Activated CD4-positive, CD25-positive, alpha-beta regulatory T cell treated with anti-CD3 and anti-CD28 coated beads, Interleukin-2, amount 50 U/mL, for 72 hours (primary cell): ENCODE data around the gene PRXL2C.

Experiments
- DNase-seq: peaks from one replicate; pipeline ENCODE4 v3.0.0; 2021

PRXL2C gene

DNA sequence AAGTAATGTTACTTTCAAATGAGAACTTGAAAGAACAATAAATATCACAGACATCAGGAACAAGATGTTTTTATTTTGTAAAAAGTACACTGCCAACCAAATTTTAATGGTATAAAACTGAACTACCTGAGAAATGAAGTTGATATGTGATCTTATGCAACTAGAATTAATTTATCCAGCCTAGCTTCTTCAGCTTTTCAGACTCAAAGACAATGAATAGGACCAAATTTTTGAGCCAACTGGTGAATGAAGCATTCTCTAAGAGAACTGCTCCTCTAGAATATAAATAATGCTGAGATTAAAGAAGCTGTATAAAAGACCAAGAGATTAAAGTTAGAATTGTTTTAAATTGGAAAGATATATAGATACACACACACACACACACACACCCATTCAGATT is 45.4 kb downstream of the PRXL2C start:
- DNase-seq, result no peak

GRCh38 chr9:96607971-96608370 is 47.1 kb downstream of the PRXL2C start:
- DNase-seq, result no peak

GRCh38 chr9:96605328-96605727 is 49.8 kb downstream of the PRXL2C start:
- DNase-seq, result no peak

- no peak for DNase-seq
Observed at GRCh38 chr9:96604004-96604319, 51.2 kb downstream of the PRXL2C start.

DNA sequence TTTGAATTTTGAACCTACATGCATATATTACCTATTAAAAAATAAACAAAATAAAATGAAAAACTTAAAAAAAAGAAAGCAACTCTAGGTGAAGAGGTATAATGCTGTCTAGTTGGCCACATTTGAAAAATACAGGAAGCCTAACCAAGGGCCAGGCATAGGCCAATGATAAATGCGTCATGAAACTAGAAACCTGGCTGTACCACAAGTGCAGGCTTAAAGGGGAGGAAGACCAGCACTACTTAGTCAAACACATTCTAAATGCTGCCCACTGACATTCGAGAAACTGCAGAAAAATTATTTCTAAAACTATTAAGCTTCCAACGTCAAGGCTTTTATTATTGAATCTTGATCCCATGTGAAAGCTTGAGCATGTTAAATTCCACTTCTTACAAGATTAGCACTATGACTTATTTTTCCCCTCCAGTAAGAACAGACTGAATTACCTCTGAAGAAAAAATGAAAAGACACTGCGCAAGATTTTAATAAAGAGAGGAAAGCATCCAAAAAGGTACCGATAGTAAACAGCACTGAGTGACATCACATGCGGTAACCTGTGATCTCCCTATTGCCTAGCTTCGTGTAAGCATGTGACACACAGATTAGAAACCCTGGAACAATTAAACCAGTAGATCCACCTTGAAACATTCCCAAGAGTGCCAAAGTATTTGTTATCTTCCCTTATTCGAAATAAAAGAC is 51.7 kb downstream of the PRXL2C start:
- no peak for DNase-seq

GRCh38 chr9:96599298-96599697 is 55.8 kb downstream of the PRXL2C start:
- DNase-seq, result no peak

DNA sequence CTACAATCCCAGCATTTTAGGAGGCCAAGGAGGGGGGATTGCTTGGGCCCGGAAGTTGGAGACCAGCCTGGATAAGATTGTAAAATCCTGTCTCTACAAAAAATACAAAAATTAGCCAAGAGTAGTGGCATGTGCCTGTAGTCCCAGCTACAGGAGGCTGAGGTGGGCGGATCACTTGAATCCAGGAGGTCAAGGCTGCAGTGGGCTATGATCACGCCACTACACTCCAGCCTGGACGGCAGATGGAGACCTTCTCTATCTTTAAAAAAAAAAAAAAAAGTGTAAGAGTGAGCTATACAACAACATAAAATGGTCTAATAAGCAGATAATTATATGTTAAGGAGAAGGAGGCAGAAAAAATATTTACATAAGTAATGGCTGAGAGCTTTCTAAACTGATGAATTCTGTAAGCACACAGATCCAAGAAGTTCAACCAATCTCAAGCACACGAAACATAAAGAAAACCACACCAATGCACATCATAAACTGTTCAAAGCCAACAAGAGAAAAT is 58.5 kb downstream of the PRXL2C start:
- no peak for DNase-seq
